Measurements from ENCODE around the gene ABCA5. TPM values are rescaled to one million over a fixed set of nuclear protein-coding genes. Genes with fewer than 3 reads are reported as not detected.

ABCA5 gene
- total RNA-seq, 1 experiment from 2014 or later = 4.5 TPM

DNA sequence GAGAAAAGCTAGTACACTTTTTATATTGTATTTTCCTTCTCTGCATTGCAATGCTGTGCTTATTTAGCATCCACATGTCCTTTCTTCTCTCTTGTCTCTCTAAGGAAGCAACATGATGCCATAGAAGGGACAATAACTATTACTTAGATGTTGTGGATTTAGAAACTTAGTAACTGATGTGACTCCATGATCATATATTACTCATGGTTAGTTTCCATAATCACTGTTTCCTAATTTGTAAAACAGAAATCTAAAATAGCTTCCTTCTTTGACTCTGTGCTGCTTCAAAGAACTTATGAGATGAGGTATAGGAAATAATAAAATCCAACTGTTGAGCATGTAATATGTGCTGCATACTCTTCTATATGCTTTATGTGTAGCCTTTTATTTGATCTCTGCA lies 6.6 kb upstream of the ABCA5 start:
- Histone ChIP-seq H4K91ac (ENCODE audit: insufficient read length, low read depth, low read length) (no peak overlapping the region), H3K27ac (ENCODE audit: insufficient read length, low read depth, low read length) (no peak overlapping the region), H3K14ac (ENCODE audit: insufficient read depth, low read length) (no peak overlapping the region), H2BK120ac (ENCODE audit: low read depth, low read length, poor library complexity, severe bottlenecking) (no peak overlapping the region), H2BK12ac (ENCODE audit: insufficient read length, low read depth, low read length) (no peak overlapping the region), H3K4ac (ENCODE audit: low read depth, low read length) (no peak overlapping the region), H3K18ac (ENCODE audit: insufficient read length, low read depth, low read length) (no peak overlapping the region), H3K23me2 (ENCODE audit: insufficient read length, low read depth, low read length, poor library complexity, severe bottlenecking) (no peaks in the 10 kb centered on the region), H2BK20ac (ENCODE audit: low read depth, low read length, poor library complexity, severe bottlenecking) (no peak overlapping the region), H3K4me2 (ENCODE audit: insufficient read depth, insufficient read length, low read length) (no peak overlapping the region), H3K9ac (ENCODE audit: extremely low read depth, insufficient read length, low read length) (no peak overlapping the region), H2AK5ac (ENCODE audit: insufficient read length, low read length) (no peak overlapping the region), H3K56ac (ENCODE audit: insufficient read length, low read depth, low read length) (no peak overlapping the region), H2BK15ac (ENCODE audit: low read depth, low read length) (no peak overlapping the region), H3T11ph (ENCODE audit: low read length) (no peak overlapping the region), H4K8ac (replicated peaks; ENCODE audit: insufficient read length, low read depth, low read length) (no peak overlapping the region), H3K4me1 (ENCODE audit: insufficient read depth, low read length) (no peaks in the 10 kb centered on the region), H3K9me3 (ENCODE audit: control insufficient read depth, low read depth, low read length) (no peaks in the 10 kb centered on the region), H2AFZ (ENCODE audit: low read length) (no peak overlapping the region), H4K20me1 (ENCODE audit: control insufficient read depth, insufficient read depth, insufficient read length) (no peaks in the 10 kb centered on the region), H2BK5ac (ENCODE audit: insufficient read length, low read length) (no peak overlapping the region), H3K79me2 (ENCODE audit: insufficient read depth, low read length) (no peaks in the 10 kb centered on the region), H3K79me1 (ENCODE audit: insufficient read depth, low read depth, low read length, poor library complexity, severe bottlenecking) (no peaks in the 10 kb centered on the region), H4K5ac (ENCODE audit: insufficient read length, low read depth, low read length) (no peak overlapping the region), H3K27me3 (ENCODE audit: insufficient read depth, low read length) (no peaks in the 10 kb centered on the region), H3K23ac (ENCODE audit: insufficient read length, low read depth, low read length) (no peak overlapping the region)
- H3K27me3 Mint-ChIP-seq (ENCODE audit: low read depth) = peaks cover 8% of the 10 kb centered on the region
- no peak overlapping the region for H3K4me3 Mint-ChIP-seq
- TF ChIP-seq, protein P1, sequence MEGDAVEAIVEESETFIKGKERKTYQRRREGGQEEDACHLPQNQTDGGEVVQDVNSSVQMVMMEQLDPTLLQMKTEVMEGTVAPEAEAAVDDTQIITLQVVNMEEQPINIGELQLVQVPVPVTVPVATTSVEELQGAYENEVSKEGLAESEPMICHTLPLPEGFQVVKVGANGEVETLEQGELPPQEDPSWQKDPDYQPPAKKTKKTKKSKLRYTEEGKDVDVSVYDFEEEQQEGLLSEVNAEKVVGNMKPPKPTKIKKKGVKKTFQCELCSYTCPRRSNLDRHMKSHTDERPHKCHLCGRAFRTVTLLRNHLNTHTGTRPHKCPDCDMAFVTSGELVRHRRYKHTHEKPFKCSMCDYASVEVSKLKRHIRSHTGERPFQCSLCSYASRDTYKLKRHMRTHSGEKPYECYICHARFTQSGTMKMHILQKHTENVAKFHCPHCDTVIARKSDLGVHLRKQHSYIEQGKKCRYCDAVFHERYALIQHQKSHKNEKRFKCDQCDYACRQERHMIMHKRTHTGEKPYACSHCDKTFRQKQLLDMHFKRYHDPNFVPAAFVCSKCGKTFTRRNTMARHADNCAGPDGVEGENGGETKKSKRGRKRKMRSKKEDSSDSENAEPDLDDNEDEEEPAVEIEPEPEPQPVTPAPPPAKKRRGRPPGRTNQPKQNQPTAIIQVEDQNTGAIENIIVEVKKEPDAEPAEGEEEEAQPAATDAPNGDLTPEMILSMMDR (conservative IDR thresholded peaks at IDR 0.05) = no peak
- peaks cover 0 to 12% of the 10 kb centered on the region in 2 experiments; a peak in 1 of 4 replicates for H3K4me1 Mint-ChIP-seq
- H3K27ac Mint-ChIP-seq = no peak overlapping the region
- no peak for DNase-seq
- peaks cover 4 to 20% (median 4%) of the 10 kb centered on the region in 3 experiments; a peak in 4 of 7 replicates for H3K36me3 Mint-ChIP-seq (ENCODE audit: insufficient read depth in 1 of 3, low read depth in 3 of 3)
- H3K9me3 Mint-ChIP-seq = peaks cover 10 to 18% of the 10 kb centered on the region in 2 experiments

Data from H9 (cell line).